MV-4-11 (cell line): ENCODE measurements around the gene MYO16.

Source experiments
- DNase-seq: peaks from one replicate; lab custom pipeline; 2025; lab: John Stamatoyannopoulos, UW

Gene MYO16

GRCh38 chr13:109126891-109127641 lies 497.7 kb downstream of the MYO16 start:
- no peak for DNase-seq

- no peak for DNase-seq
These were observed 498.7 kb downstream of the MYO16 start for GRCh38 chr13:109128121-109128520.

GRCh38 chr13:109130093-109130835 lies 500.9 kb downstream of the MYO16 start:
- DNase-seq = peak; percentile 47

GRCh38 chr13:109131698-109132257 lies 502.4 kb downstream of the MYO16 start:
- DNase-seq = peak; percentile 99

GRCh38 chr13:109135018-109135417 lies 505.6 kb downstream of the MYO16 start:
- no peak for DNase-seq

GRCh38 chr13:109136873-109137272 lies 507.5 kb downstream of the MYO16 start:
- no peak for DNase-seq

- no peak for DNase-seq
These were observed 509.9 kb downstream of the MYO16 start for GRCh38 chr13:109139346-109139745.

- no peak for DNase-seq
These were observed 510.6 kb downstream of the MYO16 start for GRCh38 chr13:109140054-109140453.

GRCh38 chr13:109140479-109141349 lies 511.3 kb downstream of the MYO16 start:
- DNase-seq = no peak

- DNase-seq = no peak
These were observed 512.3 kb downstream of the MYO16 start for GRCh38 chr13:109141706-109142105.

GRCh38 chr13:109144693-109145437 lies 515.5 kb downstream of the MYO16 start:
- DNase-seq = no peak

GRCh38 chr13:109145631-109146030 lies 516.2 kb downstream of the MYO16 start:
- peak; percentile 57 for DNase-seq

- no peak for DNase-seq
These were observed 517.0 kb downstream of the MYO16 start for GRCh38 chr13:109146393-109146792.

GRCh38 chr13:109146912-109147647 lies 517.7 kb downstream of the MYO16 start:
- DNase-seq = no peak

- DNase-seq = no peak
These were observed 518.8 kb downstream of the MYO16 start for GRCh38 chr13:109148243-109148642.

GRCh38 chr13:109150696-109151095 lies 521.3 kb downstream of the MYO16 start:
- no peak for DNase-seq

- no peak for DNase-seq
These were observed 521.8 kb downstream of the MYO16 start for GRCh38 chr13:109151255-109151654.

- DNase-seq = no peak
These were observed 522.3 kb downstream of the MYO16 start for GRCh38 chr13:109151696-109152095.

- DNase-seq = no peak
These were observed 523.0 kb downstream of the MYO16 start for GRCh38 chr13:109152311-109152820.

GRCh38 chr13:109152941-109153340 lies 523.5 kb downstream of the MYO16 start:
- DNase-seq = no peak
